Measurements from ENCODE around the gene FGF12. TPM values are rescaled to one million over a fixed set of nuclear protein-coding genes. Genes with fewer than 3 reads are reported as not detected.

The FGF12 gene
- total and polyA plus RNA-seq, 2 of the 13 experiments (the other 11 are each of a cell fraction or from before 2014, with no cell fraction given): 0.07 TPM; not detected in 1

DNA sequence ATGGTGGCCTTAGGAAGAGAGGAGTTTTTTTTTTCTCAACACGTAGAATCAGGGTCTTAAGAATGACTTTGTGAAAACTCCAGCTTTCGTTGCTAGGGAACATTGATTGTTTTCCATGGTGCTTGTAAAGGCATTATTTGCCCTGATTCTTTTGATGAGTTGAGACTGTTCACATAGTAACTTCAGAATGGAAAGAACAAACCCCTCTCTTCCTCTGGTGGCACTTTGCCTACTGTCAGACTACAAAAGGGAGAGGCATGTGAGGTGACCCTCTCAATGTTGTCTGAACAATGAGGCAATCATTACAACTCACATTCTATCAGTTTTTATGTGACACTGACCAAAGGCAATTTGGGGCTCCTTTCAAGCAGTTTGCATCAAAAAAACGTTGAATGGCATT is 477.8 kb downstream of the FGF12 start (continued):
- TF ChIP-seq, protein P1, sequence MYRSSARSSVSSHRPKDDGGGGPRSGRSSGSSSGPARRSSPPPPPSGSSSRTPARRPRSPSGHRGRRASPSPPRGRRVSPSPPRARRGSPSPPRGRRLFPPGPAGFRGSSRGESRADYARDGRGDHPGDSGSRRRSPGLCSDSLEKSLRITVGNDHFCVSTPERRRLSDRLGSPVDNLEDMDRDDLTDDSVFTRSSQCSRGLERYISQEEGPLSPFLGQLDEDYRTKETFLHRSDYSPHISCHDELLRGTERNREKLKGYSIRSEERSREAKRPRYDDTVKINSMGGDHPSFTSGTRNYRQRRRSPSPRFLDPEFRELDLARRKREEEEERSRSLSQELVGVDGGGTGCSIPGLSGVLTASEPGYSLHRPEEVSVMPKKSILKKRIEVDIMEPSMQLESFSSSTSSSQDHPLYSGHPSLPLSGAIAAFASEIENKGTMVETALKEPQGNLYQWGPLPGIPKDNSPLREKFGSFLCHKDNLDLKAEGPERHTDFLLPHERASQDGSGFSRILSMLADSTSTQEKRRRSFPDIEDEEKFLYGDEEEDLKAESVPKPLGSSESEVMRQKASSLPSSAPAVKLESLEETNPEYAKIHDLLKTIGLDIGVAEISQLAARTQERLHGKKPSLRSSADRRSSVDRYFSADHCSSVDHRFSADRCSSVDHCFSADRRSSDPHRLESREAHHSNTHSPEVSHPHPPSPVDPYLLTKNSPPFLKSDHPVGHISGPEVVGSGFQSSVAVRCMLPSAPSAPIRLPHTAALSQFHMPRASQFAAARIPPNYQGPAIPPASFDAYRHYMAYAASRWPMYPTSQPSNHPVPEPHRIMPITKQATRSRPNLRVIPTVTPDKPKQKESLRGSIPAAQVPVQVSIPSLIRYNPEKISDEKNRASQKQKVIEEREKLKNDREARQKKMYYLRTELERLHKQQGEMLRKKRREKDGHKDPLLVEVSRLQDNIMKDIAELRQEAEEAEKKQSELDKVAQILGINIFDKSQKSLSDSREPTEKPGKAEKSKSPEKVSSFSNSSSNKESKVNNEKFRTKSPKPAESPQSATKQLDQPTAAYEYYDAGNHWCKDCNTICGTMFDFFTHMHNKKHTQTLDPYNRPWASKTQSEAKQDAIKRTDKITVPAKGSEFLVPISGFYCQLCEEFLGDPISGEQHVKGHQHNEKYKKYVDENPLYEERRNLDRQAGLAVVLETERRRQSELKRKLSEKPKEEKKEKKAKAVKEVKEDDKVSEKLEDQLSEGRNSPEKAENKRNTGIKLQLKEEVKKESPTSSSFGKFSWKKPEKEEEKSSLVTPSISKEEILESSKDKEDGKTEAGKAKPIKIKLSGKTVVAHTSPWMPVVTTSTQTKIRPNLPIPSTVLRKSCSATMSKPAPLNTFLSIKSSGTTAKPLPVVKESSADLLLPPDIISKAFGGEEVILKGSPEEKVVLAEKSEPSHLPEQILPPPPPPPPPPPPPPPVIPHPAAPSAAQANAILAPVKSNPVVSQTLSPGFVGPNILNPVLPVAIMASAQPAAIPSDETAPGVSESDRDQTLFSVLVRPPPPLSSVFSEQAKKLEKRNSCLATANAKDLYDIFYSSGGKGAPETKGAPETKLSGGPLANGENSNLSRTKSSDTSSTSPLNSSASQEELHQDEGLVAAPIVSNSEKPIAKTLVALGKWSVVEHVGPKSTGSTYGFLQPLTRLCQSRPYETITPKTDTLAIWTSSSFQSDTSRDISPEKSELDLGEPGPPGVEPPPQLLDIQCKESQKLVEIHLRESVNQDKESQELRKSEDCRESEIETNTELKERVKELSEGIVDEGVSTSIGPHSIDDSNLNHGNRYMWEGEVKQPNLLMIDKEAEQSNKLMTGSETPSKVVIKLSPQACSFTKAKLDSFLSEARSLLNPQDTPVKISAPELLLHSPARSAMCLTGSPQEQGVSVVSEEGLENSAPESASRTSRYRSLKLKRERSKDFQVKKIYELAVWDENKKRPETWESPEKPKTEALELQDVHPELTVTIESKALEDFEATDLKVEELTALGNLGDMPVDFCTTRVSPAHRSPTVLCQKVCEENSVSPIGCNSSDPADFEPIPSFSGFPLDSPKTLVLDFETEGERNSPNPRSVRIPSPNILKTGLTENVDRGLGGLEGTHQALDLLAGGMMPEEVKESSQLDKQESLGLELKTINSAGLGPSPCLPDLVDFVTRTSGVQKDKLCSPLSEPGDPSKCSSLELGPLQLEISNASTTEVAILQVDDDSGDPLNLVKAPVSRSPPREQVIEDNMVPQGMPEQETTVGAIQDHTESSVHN (CRISPR knock-in tag; IDR thresholded peaks at IDR 0.05): no peak
- no peak for TF ChIP-seq ZBTB42 (CRISPR knock-in tag; IDR thresholded peaks at IDR 0.05)

DNA sequence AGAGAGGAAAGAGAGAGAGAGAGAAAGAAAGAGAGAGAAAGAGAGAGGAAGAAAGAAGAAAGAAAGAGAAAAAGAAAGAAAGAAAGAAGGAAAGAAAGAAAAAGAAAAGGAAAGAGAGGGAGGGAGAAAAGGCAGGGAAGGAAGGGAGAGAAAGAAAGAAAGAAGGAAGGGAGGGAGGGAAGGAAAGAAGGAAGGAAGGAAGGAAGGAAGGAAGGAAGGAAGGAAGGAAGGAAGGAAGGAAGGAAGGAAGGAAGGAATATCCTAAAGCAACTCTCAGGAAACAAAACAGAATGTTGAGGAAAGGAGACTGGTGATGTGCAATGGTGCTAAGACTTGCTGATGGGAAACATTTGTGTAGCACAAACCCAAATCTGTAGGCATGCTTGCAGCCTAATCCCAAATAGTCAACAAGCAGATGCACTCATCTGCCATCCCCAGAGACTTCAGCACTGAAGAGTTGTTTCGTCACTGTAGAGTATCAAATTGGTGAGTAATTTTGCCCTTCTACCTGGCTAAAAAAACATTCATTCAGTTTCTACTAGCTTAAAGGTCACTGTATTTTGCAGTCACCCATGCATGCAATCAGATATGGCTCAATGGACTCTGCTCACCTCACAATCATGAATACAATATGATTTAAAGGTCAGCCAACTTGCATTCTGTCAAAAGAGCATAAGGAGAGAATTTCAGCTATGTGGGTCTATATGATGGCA is 480.3 kb downstream of the FGF12 start:
- ChIA-PET CTCF (ENCODE audit: low intra/inter-chr PET ratio, low total read pairs) (no interaction called here), POLR2A (no interaction called here)
- H3K79me2 ChIP-seq (ENCODE audit: insufficient read depth, low read length): no peaks in the 10 kb centered on the region
- H3K36me3 ChIP-seq (replicated peaks in 1 of 2; ENCODE audit: control insufficient read depth in 1 of 2, insufficient read depth in 2 of 2, low read length in 2 of 2): no peaks in the 10 kb centered on the region
- in situ Hi-C loops (cut with HindIII; ENCODE audit: extremely low pct_ligation_motif_present, low pct_unique_long_range_greater_than_20kb) (no loop called here), intact Hi-C loops (cut with micrococcal nuclease; ENCODE audit: unreplicated experiment) (no loop called here)
- H3K9me3 ChIP-seq (ENCODE audit: low read length): no peaks in the 10 kb centered on the region
- ATAC-seq (no peak), FAIRE-seq (no peak), DNase-seq (ENCODE audit: low spot score) (no peak)
- no peaks in the 10 kb centered on the region; a peak in 1 of 5 replicates for H3K27me3 ChIP-seq (ENCODE audit: control insufficient read depth in 1 of 2, insufficient read depth in 2 of 2, low read length in 2 of 2)
- no peak overlapping the region for H3K9ac ChIP-seq (ENCODE audit: insufficient read depth, low read depth, low read length)
- no peak overlapping the region for H3K27ac ChIP-seq (ENCODE audit: extremely low read length, insufficient read depth, low read length)
- H3K4me1 ChIP-seq (ENCODE audit: insufficient read depth, low read length): no peaks in the 10 kb centered on the region
- no peak overlapping the region for H3K4me2 ChIP-seq (ENCODE audit: low read depth, low read length)
- WGBS (ENCODE audit: low lambda C conversion rate): 0% methylated on average over 1 of the region's 1 CpG
- H2AFZ ChIP-seq (ENCODE audit: low read length): no peak overlapping the region
- TF ChIP-seq, protein P2, sequence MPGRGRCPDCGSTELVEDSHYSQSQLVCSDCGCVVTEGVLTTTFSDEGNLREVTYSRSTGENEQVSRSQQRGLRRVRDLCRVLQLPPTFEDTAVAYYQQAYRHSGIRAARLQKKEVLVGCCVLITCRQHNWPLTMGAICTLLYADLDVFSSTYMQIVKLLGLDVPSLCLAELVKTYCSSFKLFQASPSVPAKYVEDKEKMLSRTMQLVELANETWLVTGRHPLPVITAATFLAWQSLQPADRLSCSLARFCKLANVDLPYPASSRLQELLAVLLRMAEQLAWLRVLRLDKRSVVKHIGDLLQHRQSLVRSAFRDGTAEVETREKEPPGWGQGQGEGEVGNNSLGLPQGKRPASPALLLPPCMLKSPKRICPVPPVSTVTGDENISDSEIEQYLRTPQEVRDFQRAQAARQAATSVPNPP (CRISPR knock-in tag; IDR thresholded peaks at IDR 0.05): no peak
- no peak for TF ChIP-seq ZNF776 (CRISPR knock-in tag; IDR thresholded peaks at IDR 0.05)
- TF ChIP-seq ZNF619 (CRISPR knock-in tag; IDR thresholded peaks at IDR 0.05): no peak
- no peak for TF ChIP-seq MZF1 (CRISPR knock-in tag; IDR thresholded peaks at IDR 0.05; ENCODE audit: borderline replicate concordance)
- no peaks in the 10 kb centered on the region for H4K20me1 ChIP-seq (ENCODE audit: insufficient read depth, low read length)
- BruUV-seq (replicated peaks): no TSS peak
- no peak overlapping the region for H3K4me3 ChIP-seq (replicated peaks in 1 of 3; ENCODE audit: insufficient read depth in 1 of 3, low read depth in 2 of 3, low read length in 3 of 3)

All from HepG2 (cell line).